ENCODE measurements around the gene CSTPP1.

The CSTPP1 gene

DNA sequence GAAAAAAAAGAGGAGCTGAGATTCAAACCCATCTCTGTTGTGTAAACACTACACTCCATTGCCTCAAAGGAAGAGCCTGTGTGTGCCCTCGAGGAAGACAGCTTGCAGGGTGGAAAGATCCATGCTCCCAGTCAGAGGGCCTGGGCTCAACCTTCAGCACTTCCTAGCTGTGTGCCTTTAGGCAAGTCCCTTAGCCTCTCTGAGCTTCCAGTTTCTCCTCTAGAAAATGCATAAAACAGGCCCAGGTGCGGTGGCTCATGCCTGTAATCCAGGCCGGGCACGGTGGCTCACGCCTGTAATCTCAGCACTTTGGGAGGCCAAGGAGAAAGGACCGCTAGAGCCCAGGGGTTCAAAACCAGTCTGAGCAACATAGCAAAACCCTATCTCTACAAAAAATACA lies 244.7 kb downstream of the CSTPP1 start:
- Histone ChIP-seq H3K4me3 (ENCODE audit: low read length) (no peak overlapping the region), H3K27ac (ENCODE audit: low read depth, low read length) (no peak overlapping the region), H3K4me2 (ENCODE audit: low read length) (no peak overlapping the region), H3K36me3 (ENCODE audit: control insufficient read depth, low read length) (peaks cover 4% of the 10 kb centered on the region), H3F3A (ENCODE audit: control insufficient read depth, insufficient read depth) (no peaks in the 10 kb centered on the region), H3K9me3 (ENCODE audit: control insufficient read depth, insufficient read depth, low read length) (no peaks in the 10 kb centered on the region), H3K9me2 (replicated peaks; ENCODE audit: control insufficient read depth, low read length) (no peaks in the 10 kb centered on the region), H4K20me1 (ENCODE audit: control insufficient read depth, insufficient read depth, low read depth, low read length) (no peaks in the 10 kb centered on the region), H3K27me3 (ENCODE audit: control insufficient read depth, low read length) (peaks cover 6% of the 10 kb centered on the region), H3K79me2 (ENCODE audit: control insufficient read depth, low read length) (peaks cover 5% of the 10 kb centered on the region), H3K4me1 (ENCODE audit: control insufficient read depth, low read length) (peaks cover 12% of the 10 kb centered on the region)
- TF ChIP-seq, protein P1, sequence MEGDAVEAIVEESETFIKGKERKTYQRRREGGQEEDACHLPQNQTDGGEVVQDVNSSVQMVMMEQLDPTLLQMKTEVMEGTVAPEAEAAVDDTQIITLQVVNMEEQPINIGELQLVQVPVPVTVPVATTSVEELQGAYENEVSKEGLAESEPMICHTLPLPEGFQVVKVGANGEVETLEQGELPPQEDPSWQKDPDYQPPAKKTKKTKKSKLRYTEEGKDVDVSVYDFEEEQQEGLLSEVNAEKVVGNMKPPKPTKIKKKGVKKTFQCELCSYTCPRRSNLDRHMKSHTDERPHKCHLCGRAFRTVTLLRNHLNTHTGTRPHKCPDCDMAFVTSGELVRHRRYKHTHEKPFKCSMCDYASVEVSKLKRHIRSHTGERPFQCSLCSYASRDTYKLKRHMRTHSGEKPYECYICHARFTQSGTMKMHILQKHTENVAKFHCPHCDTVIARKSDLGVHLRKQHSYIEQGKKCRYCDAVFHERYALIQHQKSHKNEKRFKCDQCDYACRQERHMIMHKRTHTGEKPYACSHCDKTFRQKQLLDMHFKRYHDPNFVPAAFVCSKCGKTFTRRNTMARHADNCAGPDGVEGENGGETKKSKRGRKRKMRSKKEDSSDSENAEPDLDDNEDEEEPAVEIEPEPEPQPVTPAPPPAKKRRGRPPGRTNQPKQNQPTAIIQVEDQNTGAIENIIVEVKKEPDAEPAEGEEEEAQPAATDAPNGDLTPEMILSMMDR (IDR thresholded peaks at IDR 0.05; ENCODE audit: low read depth, low read length, poor library complexity, severe bottlenecking): no peak
- TF ChIP-seq EZH2phosphoT487 (IDR thresholded peaks at IDR 0.05; ENCODE audit: borderline replicate concordance, low read length): no peak

- no peaks in the 10 kb centered on the region for H3K9me3 ChIP-seq (ENCODE audit: control insufficient read depth, insufficient read depth, low read length)
- no peaks in the 10 kb centered on the region for H3K79me2 ChIP-seq (ENCODE audit: control insufficient read depth, low read length)
- H3F3A ChIP-seq (ENCODE audit: control insufficient read depth, insufficient read depth): no peaks in the 10 kb centered on the region
- H3K4me1 ChIP-seq (ENCODE audit: control insufficient read depth, low read length): peaks cover 23% of the 10 kb centered on the region
- no peak overlapping the region for H3K4me2 ChIP-seq (ENCODE audit: low read length)
- H4K20me1 ChIP-seq (ENCODE audit: control insufficient read depth, insufficient read depth, low read depth, low read length): no peaks in the 10 kb centered on the region
- no peaks in the 10 kb centered on the region for H3K9me2 ChIP-seq (replicated peaks; ENCODE audit: control insufficient read depth, low read length)
- H3K27ac ChIP-seq (ENCODE audit: low read depth, low read length): no peak overlapping the region
- H3K27me3 ChIP-seq (ENCODE audit: control insufficient read depth, low read length): peaks cover 16% of the 10 kb centered on the region
- no peak overlapping the region for H3K4me3 ChIP-seq (ENCODE audit: low read length)
- TF ChIP-seq EZH2phosphoT487 (IDR thresholded peaks at IDR 0.05; ENCODE audit: borderline replicate concordance, low read length): no peak
- TF ChIP-seq, protein P1 (IDR thresholded peaks at IDR 0.05; ENCODE audit: low read depth, low read length, poor library complexity, severe bottlenecking): no peak
- H3K36me3 ChIP-seq (ENCODE audit: control insufficient read depth, low read length): no peaks in the 10 kb centered on the region
Measured at GRCh38 chr11:47182380-47182779, 245.8 kb downstream of the CSTPP1 start.

DNA sequence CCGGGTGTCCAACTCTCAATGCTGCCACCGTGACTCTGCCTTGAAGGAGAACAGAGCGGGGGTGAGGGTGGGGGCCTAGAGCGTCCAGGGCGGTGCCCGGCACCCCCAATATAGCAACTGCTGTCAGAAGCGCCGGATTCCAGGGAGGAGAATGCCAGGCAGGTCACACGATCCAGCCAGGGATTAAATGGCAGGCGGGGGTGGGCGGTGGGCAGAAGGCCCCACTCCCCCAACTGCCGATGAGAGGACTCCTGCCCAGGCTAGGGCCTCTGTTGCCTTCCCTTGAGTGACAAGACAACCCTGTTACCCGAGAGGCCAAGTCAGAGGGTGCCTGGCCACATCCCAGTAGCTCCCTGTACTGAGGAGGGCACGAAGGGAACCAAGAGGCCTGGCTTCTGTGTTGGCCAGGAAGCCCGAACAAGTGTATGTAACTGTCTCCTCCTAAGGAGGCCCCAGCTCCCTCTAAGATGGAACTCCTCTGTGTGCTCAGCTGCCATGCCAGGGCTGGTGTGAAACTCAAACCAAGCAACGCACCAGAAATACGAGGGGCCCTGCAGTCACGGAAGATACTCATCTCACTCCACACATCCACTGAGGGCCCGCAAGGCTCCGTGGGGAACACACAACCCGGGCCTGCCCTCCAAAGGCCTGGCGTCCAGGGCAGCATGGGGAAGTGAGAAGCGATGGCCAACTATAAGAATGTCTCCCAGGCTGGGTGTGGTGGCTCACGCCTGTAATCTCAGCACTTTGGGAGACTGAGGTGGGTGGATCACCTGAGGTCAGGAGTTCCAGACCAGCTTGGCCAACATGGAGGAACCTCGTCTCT lies 246.7 kb downstream of the CSTPP1 start:
- H3K4me2 ChIP-seq (ENCODE audit: low read length): no peak overlapping the region
- peaks cover 19% of the 10 kb centered on the region for H3K4me1 ChIP-seq (ENCODE audit: control insufficient read depth, low read length)
- no peak for TF ChIP-seq EZH2phosphoT487 (IDR thresholded peaks at IDR 0.05; ENCODE audit: borderline replicate concordance, low read length)
- TF ChIP-seq, protein P1 (IDR thresholded peaks at IDR 0.05; ENCODE audit: low read depth, low read length, poor library complexity, severe bottlenecking): no peak
- H3K27me3 ChIP-seq (ENCODE audit: control insufficient read depth, low read length): peaks cover 24% of the 10 kb centered on the region
- no peak overlapping the region for H3K4me3 ChIP-seq (ENCODE audit: low read length)
- H4K20me1 ChIP-seq (ENCODE audit: control insufficient read depth, insufficient read depth, low read depth, low read length): no peaks in the 10 kb centered on the region
- no peaks in the 10 kb centered on the region for H3K9me3 ChIP-seq (ENCODE audit: control insufficient read depth, insufficient read depth, low read length)
- H3K27ac ChIP-seq (ENCODE audit: low read depth, low read length): no peak overlapping the region
- H3F3A ChIP-seq (ENCODE audit: control insufficient read depth, insufficient read depth): no peaks in the 10 kb centered on the region
- no peaks in the 10 kb centered on the region for H3K9me2 ChIP-seq (replicated peaks; ENCODE audit: control insufficient read depth, low read length)
- H3K36me3 ChIP-seq (ENCODE audit: control insufficient read depth, low read length): no peaks in the 10 kb centered on the region
- no peaks in the 10 kb centered on the region for H3K79me2 ChIP-seq (ENCODE audit: control insufficient read depth, low read length)

All from DOHH2 (cell line).